ENCODE results near the gene LETM1. TPM values are rescaled to one million over a fixed set of nuclear protein-coding genes. Genes with fewer than 3 reads are reported as not detected.

The LETM1 gene
- total RNA-seq, 2 donors from 2014 or later: 45.7 to 52.4 TPM

DNA sequence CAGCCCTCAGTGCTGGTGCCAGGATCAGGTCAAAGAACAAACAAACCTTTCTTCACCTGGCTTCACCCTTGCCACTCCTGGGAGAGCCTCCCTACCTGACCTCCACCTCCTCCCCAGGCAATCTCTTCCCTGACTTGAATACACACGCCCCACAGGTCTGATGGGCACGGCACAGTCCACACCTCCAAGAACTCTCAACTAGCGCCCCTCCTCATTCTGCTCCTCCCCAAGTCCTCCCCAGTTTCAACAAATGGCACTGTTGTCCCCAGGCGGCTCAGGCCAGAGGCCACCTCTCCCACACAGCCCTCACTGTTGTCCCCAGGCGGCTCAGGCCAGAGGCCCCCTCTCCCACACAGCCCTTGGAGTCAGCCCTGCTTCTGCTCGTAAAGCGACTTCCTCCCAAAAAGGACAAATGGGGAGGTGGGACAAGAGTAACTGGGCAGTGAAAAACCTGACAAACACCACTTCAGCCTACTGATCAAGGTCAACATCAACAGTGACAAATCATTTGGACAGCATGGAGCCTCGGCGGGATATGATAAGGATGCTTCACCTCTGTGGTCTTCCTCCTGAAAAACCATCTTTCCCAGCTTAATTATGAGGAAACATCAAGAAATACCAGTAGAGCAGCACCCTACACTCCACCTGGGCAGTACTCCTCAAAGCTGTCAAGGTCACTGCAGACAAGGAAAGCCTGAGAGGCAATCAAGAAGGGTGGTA lies 2.9 kb downstream of the LETM1 start:
- Histone ChIP-seq H3K9ac (ENCODE audit: extremely low read depth, low read length, poor library complexity, severe bottlenecking) (no peak overlapping the region), H3K36me3 (ENCODE audit: control insufficient read depth, insufficient read depth, low read length) (peaks cover 6% of the 10 kb centered on the region), H3K4me1 (ENCODE audit: control insufficient read depth, insufficient read depth, low read length) (no peaks in the 10 kb centered on the region), H3K9me3 (ENCODE audit: control insufficient read depth, low read length) (no peaks in the 10 kb centered on the region), H3K4me3 (ENCODE audit: low read length) (no peak overlapping the region), H3K27me3 (ENCODE audit: control insufficient read depth, insufficient read depth, low read length, poor library complexity, severe bottlenecking) (peaks cover 12% of the 10 kb centered on the region), H3K27ac (ENCODE audit: low read depth, low read length) (no peak overlapping the region)
- peaks cover 19% of the 10 kb centered on the region for H3K4me1 Mint-ChIP-seq
- peak overlapping the region; percentile 7 for H3K4me3 Mint-ChIP-seq
- no peaks in the 10 kb centered on the region for H3K9me3 Mint-ChIP-seq
- TF ChIP-seq, protein P1, sequence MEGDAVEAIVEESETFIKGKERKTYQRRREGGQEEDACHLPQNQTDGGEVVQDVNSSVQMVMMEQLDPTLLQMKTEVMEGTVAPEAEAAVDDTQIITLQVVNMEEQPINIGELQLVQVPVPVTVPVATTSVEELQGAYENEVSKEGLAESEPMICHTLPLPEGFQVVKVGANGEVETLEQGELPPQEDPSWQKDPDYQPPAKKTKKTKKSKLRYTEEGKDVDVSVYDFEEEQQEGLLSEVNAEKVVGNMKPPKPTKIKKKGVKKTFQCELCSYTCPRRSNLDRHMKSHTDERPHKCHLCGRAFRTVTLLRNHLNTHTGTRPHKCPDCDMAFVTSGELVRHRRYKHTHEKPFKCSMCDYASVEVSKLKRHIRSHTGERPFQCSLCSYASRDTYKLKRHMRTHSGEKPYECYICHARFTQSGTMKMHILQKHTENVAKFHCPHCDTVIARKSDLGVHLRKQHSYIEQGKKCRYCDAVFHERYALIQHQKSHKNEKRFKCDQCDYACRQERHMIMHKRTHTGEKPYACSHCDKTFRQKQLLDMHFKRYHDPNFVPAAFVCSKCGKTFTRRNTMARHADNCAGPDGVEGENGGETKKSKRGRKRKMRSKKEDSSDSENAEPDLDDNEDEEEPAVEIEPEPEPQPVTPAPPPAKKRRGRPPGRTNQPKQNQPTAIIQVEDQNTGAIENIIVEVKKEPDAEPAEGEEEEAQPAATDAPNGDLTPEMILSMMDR (conservative IDR thresholded peaks at IDR 0.05): no peak
- no peak overlapping the region for H3K27ac Mint-ChIP-seq
- DNase-seq: no peak
- WGBS, 2 experiments (ENCODE audit: insufficient coverage in 1 of 2, insufficient read length in 1 of 2): 91 to 100% methylated on average over 3 to 9 of the region's 9 CpGs
- peaks cover 5% of the 10 kb centered on the region for H3K36me3 Mint-ChIP-seq (ENCODE audit: low read depth)
- H3K27me3 Mint-ChIP-seq (ENCODE audit: insufficient read depth): peaks cover 12% of the 10 kb centered on the region

DNA sequence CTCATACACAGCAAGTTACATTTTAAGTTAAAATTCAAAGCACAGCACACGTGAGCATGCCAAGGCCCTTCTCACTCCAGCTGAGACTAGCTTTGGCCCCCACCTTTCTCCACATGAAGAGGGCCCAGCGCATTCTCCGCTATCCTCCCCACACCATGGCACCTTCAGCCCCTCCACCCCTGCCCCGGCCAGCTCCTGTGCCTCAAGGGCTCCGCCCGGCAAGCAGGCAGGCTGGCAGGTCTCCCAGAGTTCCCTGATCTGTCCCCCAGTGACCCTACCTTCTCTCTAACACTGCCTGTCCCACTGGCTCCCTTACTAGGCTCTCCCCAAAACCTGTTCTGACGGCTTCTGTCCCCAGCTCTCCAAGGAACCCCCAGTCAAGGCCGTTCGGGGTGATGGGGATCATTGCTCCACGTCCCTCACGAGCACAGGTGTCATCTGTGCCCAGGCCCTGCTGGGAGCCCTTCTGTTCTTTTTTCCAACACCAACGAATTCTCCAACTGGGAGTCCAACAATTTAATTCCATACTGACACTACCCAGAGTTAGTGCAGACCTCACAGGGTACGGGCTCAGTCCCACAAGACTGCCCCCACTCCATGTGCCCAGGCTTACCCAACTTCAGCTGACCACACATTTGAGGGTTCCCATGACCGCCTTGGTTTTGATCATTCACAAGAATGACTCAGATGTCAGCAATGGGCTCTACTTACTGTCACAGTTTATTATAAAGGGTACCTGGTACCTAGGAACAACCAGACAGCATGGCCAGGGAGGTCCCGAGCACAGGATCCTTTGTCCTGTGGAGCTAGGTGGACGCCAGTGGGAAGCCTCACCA lies 4.2 kb downstream of the LETM1 start:
- H3K4me3 ChIP-seq (ENCODE audit: low read length): no peak overlapping the region
- H3K9me3 Mint-ChIP-seq: no peaks in the 10 kb centered on the region
- H3K27me3 Mint-ChIP-seq (ENCODE audit: insufficient read depth): peaks cover under 1% of the 10 kb centered on the region
- no peak overlapping the region for H3K4me3 Mint-ChIP-seq
- H3K36me3 ChIP-seq (ENCODE audit: control insufficient read depth, insufficient read depth, low read length): peaks cover 11% of the 10 kb centered on the region
- no peak overlapping the region for H3K27ac Mint-ChIP-seq
- WGBS, 2 experiments (ENCODE audit: insufficient coverage in 1 of 2, insufficient read length in 1 of 2): 88 to 93% methylated on average over 12 to 16 of the region's 16 CpGs
- no peak for DNase-seq
- H3K9ac ChIP-seq (ENCODE audit: extremely low read depth, low read length, poor library complexity, severe bottlenecking): no peak overlapping the region
- no peaks in the 10 kb centered on the region for H3K9me3 ChIP-seq (ENCODE audit: control insufficient read depth, low read length)
- H3K27ac ChIP-seq (ENCODE audit: low read depth, low read length): no peak overlapping the region
- TF ChIP-seq, protein P1 (conservative IDR thresholded peaks at IDR 0.05): no peak
- H3K4me1 Mint-ChIP-seq: peaks cover 19% of the 10 kb centered on the region
- peaks cover 11% of the 10 kb centered on the region for H3K36me3 Mint-ChIP-seq (ENCODE audit: low read depth)
- no peaks in the 10 kb centered on the region for H3K27me3 ChIP-seq (ENCODE audit: control insufficient read depth, insufficient read depth, low read length, poor library complexity, severe bottlenecking)
- no peaks in the 10 kb centered on the region for H3K4me1 ChIP-seq (ENCODE audit: control insufficient read depth, insufficient read depth, low read length)

DNA sequence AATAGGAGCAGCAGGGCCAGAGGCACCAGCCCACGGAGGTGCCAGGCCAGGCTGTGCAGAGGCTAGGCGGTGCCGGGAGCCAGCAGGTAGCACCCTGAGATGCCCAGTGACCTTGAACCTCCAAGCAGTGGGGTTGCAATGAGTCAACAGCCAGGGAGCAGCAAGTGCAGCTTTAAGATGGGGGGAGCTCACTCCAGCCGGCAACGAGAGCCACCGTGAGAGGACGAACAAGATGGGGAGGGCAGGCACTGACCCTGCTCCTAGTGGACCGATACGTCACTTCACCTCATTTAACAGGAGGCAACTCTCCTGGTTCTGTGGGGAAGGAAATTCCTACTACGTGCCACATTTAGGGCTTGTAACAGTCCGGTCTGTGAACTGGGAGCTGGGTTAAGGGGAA lies 4.8 kb downstream of the LETM1 start:
- no peaks in the 10 kb centered on the region for H3K27me3 ChIP-seq (ENCODE audit: control insufficient read depth, insufficient read depth, low read length, poor library complexity, severe bottlenecking)
- no peak overlapping the region for H3K4me3 Mint-ChIP-seq
- no peak overlapping the region for H3K9ac ChIP-seq (ENCODE audit: extremely low read depth, low read length, poor library complexity, severe bottlenecking)
- H3K9me3 Mint-ChIP-seq: no peaks in the 10 kb centered on the region
- no peak overlapping the region for H3K4me3 ChIP-seq (ENCODE audit: low read length)
- no peak overlapping the region for H3K27ac ChIP-seq (ENCODE audit: low read depth, low read length)
- H3K9me3 ChIP-seq (ENCODE audit: control insufficient read depth, low read length): no peaks in the 10 kb centered on the region
- TF ChIP-seq, protein P1 (conservative IDR thresholded peaks at IDR 0.05): peak; percentile 53
- no peaks in the 10 kb centered on the region for H3K27me3 Mint-ChIP-seq (ENCODE audit: insufficient read depth)
- 91 to 94% methylated on average over 9 to 11 of the region's 11 CpGs for WGBS, 2 experiments (ENCODE audit: insufficient coverage in 1 of 2, insufficient read length in 1 of 2)
- no peaks in the 10 kb centered on the region for H3K4me1 ChIP-seq (ENCODE audit: control insufficient read depth, insufficient read depth, low read length)
- H3K36me3 ChIP-seq (ENCODE audit: control insufficient read depth, insufficient read depth, low read length): peaks cover 16% of the 10 kb centered on the region
- no peak overlapping the region for H3K27ac Mint-ChIP-seq
- peaks cover 16% of the 10 kb centered on the region for H3K36me3 Mint-ChIP-seq (ENCODE audit: low read depth)
- H3K4me1 Mint-ChIP-seq: peaks cover 19% of the 10 kb centered on the region
- DNase-seq: no peak
